MM.1S (cell line): ENCODE data around the gene LIG3.

Experiments
- EZH2phosphoT487 ChIP-seq: fragments of 300-600 bp; sonication (generic); IDR thresholded peaks from 2 replicates; pipeline ENCODE4 v1.6.1; 2018; ENCODE audit warnings: antibody characterized with exemption, low read length
- TF ChIP-seq, protein P1 (sequence below): fragments of 300-600 bp; sonication (generic); IDR thresholded peaks from 2 replicates; pipeline ENCODE4 v1.5.1; 2016; ENCODE audit warnings: antibody characterized with exemption, low read length, mixed read lengths

DNA sequence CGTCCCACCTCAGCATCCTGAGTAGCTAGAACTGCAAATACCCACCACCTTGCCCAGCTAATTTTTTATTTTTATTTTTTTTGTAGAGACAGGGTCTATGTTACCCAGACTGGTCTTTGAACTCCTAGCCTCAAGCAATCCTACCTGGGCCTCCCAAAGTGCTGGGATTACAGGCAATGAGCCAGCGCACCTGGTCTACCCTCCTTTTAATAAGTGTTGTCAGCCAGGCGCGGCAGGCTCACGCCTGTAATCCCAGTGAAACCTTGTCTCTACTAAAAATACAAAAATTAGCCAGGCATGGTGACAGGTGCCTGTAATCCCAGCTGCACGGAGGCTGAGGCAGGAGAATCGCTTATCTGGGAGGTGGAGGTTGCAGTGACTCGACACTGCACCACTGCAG lies 63.9 kb downstream of the LIG3 start:
- TF ChIP-seq, protein P1, sequence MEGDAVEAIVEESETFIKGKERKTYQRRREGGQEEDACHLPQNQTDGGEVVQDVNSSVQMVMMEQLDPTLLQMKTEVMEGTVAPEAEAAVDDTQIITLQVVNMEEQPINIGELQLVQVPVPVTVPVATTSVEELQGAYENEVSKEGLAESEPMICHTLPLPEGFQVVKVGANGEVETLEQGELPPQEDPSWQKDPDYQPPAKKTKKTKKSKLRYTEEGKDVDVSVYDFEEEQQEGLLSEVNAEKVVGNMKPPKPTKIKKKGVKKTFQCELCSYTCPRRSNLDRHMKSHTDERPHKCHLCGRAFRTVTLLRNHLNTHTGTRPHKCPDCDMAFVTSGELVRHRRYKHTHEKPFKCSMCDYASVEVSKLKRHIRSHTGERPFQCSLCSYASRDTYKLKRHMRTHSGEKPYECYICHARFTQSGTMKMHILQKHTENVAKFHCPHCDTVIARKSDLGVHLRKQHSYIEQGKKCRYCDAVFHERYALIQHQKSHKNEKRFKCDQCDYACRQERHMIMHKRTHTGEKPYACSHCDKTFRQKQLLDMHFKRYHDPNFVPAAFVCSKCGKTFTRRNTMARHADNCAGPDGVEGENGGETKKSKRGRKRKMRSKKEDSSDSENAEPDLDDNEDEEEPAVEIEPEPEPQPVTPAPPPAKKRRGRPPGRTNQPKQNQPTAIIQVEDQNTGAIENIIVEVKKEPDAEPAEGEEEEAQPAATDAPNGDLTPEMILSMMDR = no peak
- TF ChIP-seq EZH2phosphoT487 = no peak
